SKM-1 (cell line): ENCODE results near the gene RASSF8.

Experiments
- DNase-seq: peaks from one replicate; lab custom pipeline; 2025; ENCODE audit not compliant: unreplicated experiment; lab: John Stamatoyannopoulos, UW

The RASSF8 gene, protein sequence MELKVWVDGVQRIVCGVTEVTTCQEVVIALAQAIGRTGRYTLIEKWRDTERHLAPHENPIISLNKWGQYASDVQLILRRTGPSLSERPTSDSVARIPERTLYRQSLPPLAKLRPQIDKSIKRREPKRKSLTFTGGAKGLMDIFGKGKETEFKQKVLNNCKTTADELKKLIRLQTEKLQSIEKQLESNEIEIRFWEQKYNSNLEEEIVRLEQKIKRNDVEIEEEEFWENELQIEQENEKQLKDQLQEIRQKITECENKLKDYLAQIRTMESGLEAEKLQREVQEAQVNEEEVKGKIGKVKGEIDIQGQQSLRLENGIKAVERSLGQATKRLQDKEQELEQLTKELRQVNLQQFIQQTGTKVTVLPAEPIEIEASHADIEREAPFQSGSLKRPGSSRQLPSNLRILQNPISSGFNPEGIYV

DNA sequence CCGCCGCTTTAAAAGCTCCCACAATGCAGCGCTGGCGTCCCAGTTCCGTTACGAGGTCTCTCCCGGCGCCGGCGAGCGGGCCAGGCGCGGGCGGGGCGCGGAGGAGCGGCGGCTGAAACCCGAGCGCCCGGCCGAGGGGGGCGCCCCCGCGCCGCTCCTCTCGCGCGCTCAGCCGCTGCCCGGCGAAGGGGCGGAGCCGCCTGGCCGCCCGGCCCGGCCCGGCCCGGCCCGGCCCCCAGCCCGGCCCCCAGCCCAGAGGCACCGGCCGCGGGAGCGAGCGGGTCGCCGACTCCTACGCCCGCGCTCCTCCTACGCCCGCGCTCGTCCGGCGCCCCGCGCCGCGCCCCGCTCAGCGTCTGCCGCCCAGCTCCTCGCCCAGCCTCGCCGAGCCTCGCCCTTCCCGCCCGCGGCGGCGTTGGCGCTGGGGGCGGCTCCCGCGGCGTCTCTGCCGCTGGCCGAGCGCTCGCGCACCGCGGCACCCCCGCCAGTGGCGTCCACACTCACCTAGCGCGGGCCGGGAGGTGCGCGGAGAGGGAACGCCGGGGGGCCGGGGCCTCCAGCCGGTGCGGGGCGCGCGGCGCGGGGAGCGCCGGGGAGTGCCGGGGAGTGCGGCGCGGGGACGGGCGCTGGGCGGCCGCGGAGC is at the start of gene RASSF8:
Gene RASSF8 (plus strand): TSS at position 255 of the 643 bp plus-strand sequence. CDS start 96,662 bp downstream, outside the sequence.
- no peak for DNase-seq

DNA sequence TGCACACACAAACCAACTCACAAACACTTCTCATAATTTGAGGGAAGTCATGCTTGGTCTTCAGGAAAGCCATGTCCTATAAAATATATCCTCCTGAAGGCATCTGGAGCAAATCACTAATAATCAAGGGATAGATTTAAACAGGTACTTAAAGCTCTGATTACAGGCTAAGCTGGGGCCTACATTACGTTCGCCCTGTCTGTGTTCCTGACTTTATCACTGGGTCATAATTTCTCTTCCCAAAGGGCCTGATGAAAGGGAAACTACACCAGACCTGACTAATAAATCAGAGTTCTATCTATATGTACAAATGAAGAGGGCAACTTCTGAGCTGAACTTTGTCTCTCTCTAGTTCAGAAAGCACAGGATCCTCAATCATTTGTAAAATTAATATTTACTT is 43.9 kb upstream of the RASSF8 start:
- DNase-seq: no peak

GRCh38 chr12:25924491-25925001 is 33.9 kb upstream of the RASSF8 start:
- DNase-seq: no peak

DNA sequence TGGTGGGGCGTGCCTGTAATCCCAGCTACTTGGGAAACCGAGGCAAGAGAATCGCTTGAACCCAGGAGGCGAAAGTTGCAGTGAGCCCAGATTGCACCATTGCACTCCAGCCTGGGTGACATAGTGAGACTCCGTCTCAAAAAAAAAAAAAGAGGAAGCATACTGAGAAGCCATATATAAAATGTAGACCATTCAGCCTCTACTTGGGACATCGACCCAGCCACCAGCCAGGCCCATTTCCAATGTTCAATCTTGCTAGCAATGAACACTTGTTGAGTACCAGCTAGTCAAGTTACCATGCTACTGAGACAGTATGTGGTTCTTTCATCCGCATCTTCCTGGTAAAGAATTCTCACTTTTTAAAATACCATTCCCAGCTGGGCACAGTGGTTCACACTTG is 33.4 kb upstream of the RASSF8 start:
- DNase-seq: no peak

GRCh38 chr12:25926536-25926935 is 31.9 kb upstream of the RASSF8 start:
- DNase-seq: no peak

- no peak for DNase-seq
Observed at GRCh38 chr12:25929142-25929541, 29.3 kb upstream of the RASSF8 start.

DNA sequence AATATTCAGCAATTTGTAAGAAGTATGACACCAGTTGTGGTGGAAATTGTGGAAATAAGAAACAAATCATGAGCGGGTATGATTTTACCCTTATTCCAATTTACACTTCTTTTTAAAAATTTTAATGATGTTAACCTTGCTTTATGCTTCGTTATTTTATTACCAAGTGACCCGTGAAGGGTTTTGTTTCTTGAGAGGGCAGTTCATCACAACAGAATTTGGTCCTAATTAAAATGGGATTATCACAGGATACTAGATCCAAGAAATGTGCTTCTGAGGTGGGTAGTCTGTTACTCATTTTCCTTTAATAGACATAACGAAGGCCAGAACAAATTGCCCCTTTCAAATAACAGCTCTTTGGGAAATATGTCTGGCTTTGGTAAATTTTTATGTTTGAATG is 25.5 kb upstream of the RASSF8 start:
- DNase-seq: no peak

GRCh38 chr12:25934456-25934855 is 24.0 kb upstream of the RASSF8 start:
- DNase-seq: no peak

GRCh38 chr12:25935355-25936144 is 22.9 kb upstream of the RASSF8 start:
- DNase-seq: no peak

- DNase-seq: no peak
Observed at GRCh38 chr12:25937096-25937495, 21.4 kb upstream of the RASSF8 start.

- no peak for DNase-seq
Observed at GRCh38 chr12:25938581-25938980, 19.9 kb upstream of the RASSF8 start.

GRCh38 chr12:25939606-25940005 is 18.9 kb upstream of the RASSF8 start:
- DNase-seq: no peak

GRCh38 chr12:25940886-25941285 is 17.6 kb upstream of the RASSF8 start:
- no peak for DNase-seq

GRCh38 chr12:25942709-25943108 is 15.8 kb upstream of the RASSF8 start:
- DNase-seq: no peak

- DNase-seq: no peak
Observed at GRCh38 chr12:25943940-25944339, 14.5 kb upstream of the RASSF8 start.

- no peak for DNase-seq
Observed at GRCh38 chr12:25949343-25949742, 9.1 kb upstream of the RASSF8 start.

DNA sequence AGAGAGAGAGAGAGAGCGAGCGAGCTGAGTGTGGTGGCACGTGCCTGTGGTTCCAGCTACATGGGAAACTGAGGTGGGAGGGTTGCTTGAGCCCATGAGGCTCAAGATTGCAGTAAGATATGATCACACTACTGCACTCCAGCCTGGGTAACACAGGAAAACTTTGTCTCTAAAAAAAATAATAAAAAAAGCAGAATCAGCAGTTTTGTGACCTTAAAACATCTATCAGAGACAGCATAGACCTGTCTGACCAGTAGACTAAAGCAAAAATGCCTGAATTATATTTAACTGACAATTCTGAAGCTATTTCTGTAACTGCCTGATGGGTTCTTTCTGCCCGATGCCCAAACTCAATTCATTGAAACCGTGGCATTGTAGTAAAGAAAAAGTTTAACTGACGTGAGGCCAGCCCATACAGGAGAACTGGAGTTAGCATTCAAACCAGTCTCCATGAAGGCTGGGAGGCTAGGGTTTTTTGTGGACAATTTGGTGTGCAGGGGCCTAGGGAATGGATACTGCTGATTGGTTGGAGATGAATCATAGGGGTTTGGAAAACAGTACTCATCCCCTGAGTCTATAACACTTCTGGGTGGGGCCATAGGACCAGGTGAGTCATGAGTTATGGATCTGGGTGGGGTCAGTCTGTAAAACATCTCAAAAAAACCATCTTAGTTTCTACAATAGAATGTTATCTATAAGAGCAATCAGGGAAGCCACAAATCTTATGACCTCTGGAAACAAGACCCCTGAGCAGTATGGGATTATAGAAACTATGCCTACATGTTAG is 8.0 kb upstream of the RASSF8 start:
- DNase-seq: no peak

- no peak for DNase-seq
Observed at GRCh38 chr12:25957793-25958427, 572 bp upstream of the RASSF8 start.

GRCh38 chr12:25959071-25959961 is 834 bp downstream of the RASSF8 start:
- DNase-seq: no peak
